ENCODE data around the gene RRAS. TPM values are rescaled to one million over a fixed set of nuclear protein-coding genes. Genes with fewer than 3 reads are reported as not detected.
A peak's percentile ranks its signal among the peaks of the same experiment; 100 is the strongest.

RRAS gene
- total RNA-seq, 2 experiments from 2014 or later = 12.3 to 14.9 TPM

GRCh38 chr19:49590971-49591730 lies 48.8 kb downstream of the RRAS start, which contains the start of gene PRR12:
Gene PRR12 (plus strand): TSS chr19:49591182. CDS start chr19:49591655, 473 bp downstream.
- peak within 1 kb of the TSS; percentile 91 for H3K4me3 Mint-ChIP-seq
- H3K27ac Mint-ChIP-seq = peak within 1 kb of the TSS; percentile 88
- H3K4me1 Mint-ChIP-seq = peaks cover 30% of the 10 kb centered on the region
- peaks cover 10% of the 10 kb centered on the region for H3K36me3 Mint-ChIP-seq
- no peaks in the 10 kb centered on the region for H3K9me3 Mint-ChIP-seq
- H3K27me3 Mint-ChIP-seq = peaks cover 4% of the 10 kb centered on the region
- POLR2A ChIA-PET = interaction anchor here (0.6 to 5.3 kb wide), 12 partner anchors 11 to 95 kb away, joined by 3 to 68 read pairs (median 4); partner anchors contain the start of genes BCL2L12, IRF3, NOSIP and PRMT1
- peak; percentile 16 for ATAC-seq (ENCODE audit: low read depth)
- peak; percentile 82 for DNase-seq

- DNase-seq (peak; percentile 97), ATAC-seq (ENCODE audit: low read depth) (peak; percentile 85)
- Mint-ChIP-seq H3K9me3 (no peaks in the 10 kb centered on the region), H3K36me3 (peaks cover 10% of the 10 kb centered on the region), H3K4me3 (peak overlapping the region; percentile 91), H3K4me1 (peaks cover 30% of the 10 kb centered on the region), H3K27ac (peak overlapping the region; percentile 88), H3K27me3 (peaks cover 4% of the 10 kb centered on the region)
- POLR2A ChIA-PET = interaction anchor here (0.5 to 5.3 kb wide), 18 partner anchors 11 to 279 kb away, joined by 3 to 68 read pairs (median 4); partner anchors contain the start of genes BCL2L12, IRF3, NOSIP and PIH1D1
Measured at GRCh38 chr19:49590071-49590970, 49.6 kb downstream of the RRAS start.

- POLR2A ChIA-PET = interaction anchor here (0.5 to 5.3 kb wide), 10 partner anchors 10 to 280 kb away, joined by 3 to 68 read pairs (median 4); partner anchors contain the start of genes NOSIP, PIH1D1, PRMT1 and PRRG2
- Mint-ChIP-seq H3K36me3 (peaks cover 9% of the 10 kb centered on the region), H3K4me3 (no peak overlapping the region), H3K27ac (peak overlapping the region; percentile 69), H3K9me3 (no peaks in the 10 kb centered on the region), H3K4me1 (peaks cover 30% of the 10 kb centered on the region), H3K27me3 (peaks cover 4% of the 10 kb centered on the region)
- DNase-seq = no peak
- ATAC-seq (ENCODE audit: low read depth) = no peak
Measured at GRCh38 chr19:49589502-49589905, 50.4 kb downstream of the RRAS start.

GRCh38 chr19:49588365-49589122 lies 51.4 kb downstream of the RRAS start:
- H3K36me3 Mint-ChIP-seq = peaks cover 3% of the 10 kb centered on the region
- ATAC-seq (ENCODE audit: low read depth) = no peak
- peaks cover 23% of the 10 kb centered on the region for H3K4me1 Mint-ChIP-seq
- POLR2A ChIA-PET = interaction anchor here (5.3 kb wide), 1 partner anchor 9 kb away, joined by 49 read pairs; the partner anchor contains the start of genes NOSIP and PRRG2
- no peaks in the 10 kb centered on the region for H3K9me3 Mint-ChIP-seq
- peak; percentile 32 for DNase-seq
- H3K27ac Mint-ChIP-seq = no peak overlapping the region
- H3K4me3 Mint-ChIP-seq = no peak overlapping the region
- H3K27me3 Mint-ChIP-seq = peaks cover 4% of the 10 kb centered on the region

DNA sequence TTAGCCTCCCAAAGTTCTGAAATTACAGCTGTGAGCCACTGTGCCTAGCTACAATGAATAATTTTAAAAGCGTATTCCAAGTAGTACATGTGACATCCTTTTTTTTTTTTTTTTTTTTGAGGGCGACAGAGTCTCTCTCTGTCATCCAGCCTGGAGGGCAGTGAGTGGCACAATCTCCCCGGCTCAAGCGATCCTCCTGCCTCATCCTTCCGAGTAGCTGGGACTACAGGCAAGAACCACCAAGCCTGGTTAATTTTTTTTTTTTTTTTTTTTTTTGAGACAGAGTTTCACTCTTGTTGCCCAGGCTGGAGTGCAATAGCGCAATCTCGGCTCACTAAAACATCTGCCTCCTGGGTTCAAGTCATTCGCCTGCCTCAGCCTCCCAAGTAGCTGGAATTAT lies 52.7 kb downstream of the RRAS start:
- H3K4me1 Mint-ChIP-seq = peaks cover 14% of the 10 kb centered on the region
- POLR2A ChIA-PET = no interaction called here
- ATAC-seq (ENCODE audit: low read depth) (no peak), DNase-seq (no peak)
- H3K36me3 Mint-ChIP-seq = peaks cover 1% of the 10 kb centered on the region
- peaks cover 4% of the 10 kb centered on the region for H3K27me3 Mint-ChIP-seq
- H3K27ac Mint-ChIP-seq = no peak overlapping the region
- no peaks in the 10 kb centered on the region for H3K9me3 Mint-ChIP-seq
- no peak overlapping the region for H3K4me3 Mint-ChIP-seq

Small RNA genes within 50 kb of the gene (microRNA-seq; reads per million reads assigned to microRNA genes)
- gene MIR5088 = not detected

Other genes starting within 250 kb of the RRAS start
- gene PTH2, start 216.7 kb downstream of the RRAS start, total RNA-seq = not detected
- not detected for gene GFY, start 214.8 kb downstream of the RRAS start, total RNA-seq
- under 1 TPM; 0.14 to 0.25 TPM for gene SLC17A7, start 198.6 kb downstream of the RRAS start, total RNA-seq
- 100 to 1,000 TPM; 143 to 148 TPM for gene PIH1D1, start 188.3 kb downstream of the RRAS start, total RNA-seq
- gene ALDH16A1, start 186.9 kb downstream of the RRAS start, total RNA-seq = 10 to 100 TPM; 41.8 to 42.9 TPM
- gene FLT3LG, start 165.9 kb downstream of the RRAS start, total RNA-seq = 100 to 1,000 TPM; 250 to 282 TPM
- gene RPL13A, start 152.5 kb downstream of the RRAS start, total RNA-seq = 1,000 to 10,000 TPM; 2,936 to 3,173 TPM
- 1,000 to 10,000 TPM; 2,412 to 2,445 TPM for gene RPS11, start 143.7 kb downstream of the RRAS start, total RNA-seq
- 10 to 100 TPM; 19.8 to 24.4 TPM for gene FCGRT, start 127.5 kb downstream of the RRAS start, total RNA-seq
- gene RCN3, start 112.1 kb downstream of the RRAS start, total RNA-seq = 1 to 10 TPM; 1.6 to 2.4 TPM
- 100 to 1,000 TPM; 122 to 125 TPM for gene NOSIP, start 59.6 kb downstream of the RRAS start, total RNA-seq
- 1 to 10 TPM; 1.5 to 2.3 TPM for gene PRRG2, start 58.8 kb downstream of the RRAS start, total RNA-seq
- gene PRR12, start 49.0 kb downstream of the RRAS start, total RNA-seq = 10 to 100 TPM; 49.7 TPM
- gene SCAF1, start 2.1 kb upstream of the RRAS start, total RNA-seq = 10 to 100 TPM; 64.7 to 66.9 TPM
- gene IRF3, start 25.7 kb upstream of the RRAS start, total RNA-seq = 100 to 1,000 TPM; 198 to 205 TPM
- gene BCL2L12, start 25.8 kb upstream of the RRAS start, total RNA-seq = 10 to 100 TPM; 63.4 to 71.3 TPM
- 100 to 1,000 TPM; 118 to 123 TPM for gene PRMT1, start 37.1 kb upstream of the RRAS start, total RNA-seq
- 1 to 10 TPM; 4.1 to 4.3 TPM for gene ADM5, start 49.5 kb upstream of the RRAS start, total RNA-seq
- 1 to 10 TPM; 2.1 to 4.1 TPM for gene CPT1C, start 51.0 kb upstream of the RRAS start, total RNA-seq
- 1 to 10 TPM; 2.0 to 2.4 TPM for gene TSKS, start 123.2 kb upstream of the RRAS start, total RNA-seq
- gene AP2A1, start 126.9 kb upstream of the RRAS start, total RNA-seq = 10 to 100 TPM; 81.6 to 87.7 TPM
- 10 to 100 TPM; 30.0 to 31.3 TPM for gene FUZ, start 173.1 kb upstream of the RRAS start, total RNA-seq
- 10 to 100 TPM; 60.4 to 66.3 TPM for gene MED25, start 178.1 kb upstream of the RRAS start, total RNA-seq
- gene PTOV1, start 211.0 kb upstream of the RRAS start, total RNA-seq = 100 to 1,000 TPM in 1 of 2 experiments, 10 to 100 TPM in 1; 99.7 to 102 TPM
- 100 to 1,000 TPM; 144 to 160 TPM for gene PNKP, start 227.4 kb upstream of the RRAS start, total RNA-seq
- 10 to 100 TPM; 17.3 to 19.9 TPM for gene AKT1S1, start 237.2 kb upstream of the RRAS start, total RNA-seq
- 10 to 100 TPM; 51.3 to 53.4 TPM for gene TBC1D17, start 237.6 kb upstream of the RRAS start, total RNA-seq

Data from activated naive CD8-positive, alpha-beta T cell treated with anti-CD3 and anti-CD28 coated beads, Interleukin-2, amount 10 ng/mL, durations not matched to agents 7 days and 5 days (primary cell).